Kidney capillary endothelial cell (primary cell): ENCODE measurements around the gene CA7.
A peak's percentile ranks its signal among the peaks of the same experiment; 100 is the strongest.

Experiments
- DNase-seq: peaks from one replicate; pipeline ENCODE4 v3.0.0-alpha.2; 2018; ENCODE audit warnings: low spot score

Gene CA7

GRCh38 chr16:66844342-66845079 is at the start of gene CA7:
TSS of gene CA7 (plus strand) at chr16:66844414. CDS start at chr16:66844488, 74 bp downstream.
- DNase-seq, result no peak

GRCh38 chr16:66798161-66798560 is 46.1 kb upstream of the CA7 start:
- no peak for DNase-seq

GRCh38 chr16:66800856-66801255 is 43.4 kb upstream of the CA7 start:
- DNase-seq, result no peak

- no peak for DNase-seq
Measured at GRCh38 chr16:66801320-66802105, 42.7 kb upstream of the CA7 start, which contains the start of gene TERB1. TSS of gene TERB1 (minus strand) at chr16:66801584. CDS start at chr16:66796798, 4,786 bp downstream.

- DNase-seq, result no peak
Measured at GRCh38 chr16:66802159-66802558, 42.1 kb upstream of the CA7 start.

GRCh38 chr16:66809765-66810164 is 34.4 kb upstream of the CA7 start:
- DNase-seq, result no peak

- no peak for DNase-seq
Measured at GRCh38 chr16:66810391-66810790, 33.8 kb upstream of the CA7 start.

GRCh38 chr16:66811043-66811442 is 33.2 kb upstream of the CA7 start:
- no peak for DNase-seq

- no peak for DNase-seq
Measured at GRCh38 chr16:66814734-66815133, 29.5 kb upstream of the CA7 start.

- no peak for DNase-seq
Measured at GRCh38 chr16:66824006-66824405, 20.2 kb upstream of the CA7 start.

- peak; percentile 91 for DNase-seq
Measured at GRCh38 chr16:66830422-66831404, 13.5 kb upstream of the CA7 start, which contains the start of gene NAE1. TSS of gene NAE1 (minus strand) at chr16:66830976. CDS start at chr16:66830899, 77 bp downstream.

GRCh38 chr16:66832190-66832589 is 12.0 kb upstream of the CA7 start:
- DNase-seq, result no peak

GRCh38 chr16:66832661-66833305 is 11.4 kb upstream of the CA7 start:
- no peak for DNase-seq

GRCh38 chr16:66834746-66835145 is 9.5 kb upstream of the CA7 start:
- no peak for DNase-seq

- DNase-seq, result no peak
Measured at GRCh38 chr16:66840883-66841282, 3.3 kb upstream of the CA7 start.

- no peak for DNase-seq
Measured at GRCh38 chr16:66841366-66841765, 2.8 kb upstream of the CA7 start.

- no peak for DNase-seq
Measured at GRCh38 chr16:66842765-66843164, 1.4 kb upstream of the CA7 start.

- DNase-seq, result no peak
Measured at GRCh38 chr16:66843191-66843590, 1.0 kb upstream of the CA7 start.

GRCh38 chr16:66844009-66844341 is 239 bp upstream of the CA7 start:
- DNase-seq, result no peak

GRCh38 chr16:66845080-66845410 is 831 bp downstream of the CA7 start:
- DNase-seq, result no peak

- no peak for DNase-seq
Measured at GRCh38 chr16:66845791-66846221, 1.6 kb downstream of the CA7 start.

- DNase-seq, result no peak
Measured at GRCh38 chr16:66846266-66846665, 2.1 kb downstream of the CA7 start.
